Measurements from ENCODE around the gene PKD2.

Gene PKD2

DNA sequence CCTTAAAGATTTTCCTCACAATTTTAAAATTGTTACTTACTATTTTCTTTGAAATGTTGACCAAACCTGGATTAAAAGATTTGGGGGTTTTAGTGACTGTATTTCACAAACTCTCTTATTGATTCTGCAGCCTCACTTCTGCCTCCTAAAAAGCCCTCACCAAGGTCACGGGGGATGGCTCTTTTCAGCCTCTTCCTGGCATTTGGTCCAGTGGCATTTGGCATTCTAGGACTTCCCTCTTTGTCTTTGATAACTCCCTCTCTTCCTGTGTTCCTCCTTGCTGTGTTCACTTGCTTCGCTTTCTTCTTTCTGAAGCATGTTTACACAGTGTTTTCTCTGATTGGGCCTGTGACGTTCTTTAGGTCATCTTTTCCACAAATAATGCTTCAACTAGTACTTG is 21.5 kb downstream of the PKD2 start:
- no peak for DNase-seq

DNA sequence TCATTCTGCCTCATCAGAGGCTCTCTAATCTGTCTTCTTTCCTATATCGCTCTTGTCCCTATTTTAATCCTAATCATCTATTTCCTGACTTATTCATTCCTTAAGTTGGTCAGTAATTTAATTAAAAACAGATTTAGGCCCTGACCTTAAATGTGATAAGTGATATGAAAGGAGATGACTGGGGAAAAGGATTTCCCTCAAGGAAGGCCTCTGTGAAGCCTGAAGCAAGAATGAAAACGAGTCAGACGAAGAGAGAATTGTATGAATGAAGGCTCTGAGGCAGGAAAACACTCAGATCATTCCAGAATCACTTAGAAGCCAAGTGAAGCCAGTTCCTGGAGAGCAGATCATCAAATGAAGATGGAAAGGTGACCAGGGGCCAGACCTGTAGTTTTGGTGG is 22.1 kb downstream of the PKD2 start:
- no peak for DNase-seq

DNA sequence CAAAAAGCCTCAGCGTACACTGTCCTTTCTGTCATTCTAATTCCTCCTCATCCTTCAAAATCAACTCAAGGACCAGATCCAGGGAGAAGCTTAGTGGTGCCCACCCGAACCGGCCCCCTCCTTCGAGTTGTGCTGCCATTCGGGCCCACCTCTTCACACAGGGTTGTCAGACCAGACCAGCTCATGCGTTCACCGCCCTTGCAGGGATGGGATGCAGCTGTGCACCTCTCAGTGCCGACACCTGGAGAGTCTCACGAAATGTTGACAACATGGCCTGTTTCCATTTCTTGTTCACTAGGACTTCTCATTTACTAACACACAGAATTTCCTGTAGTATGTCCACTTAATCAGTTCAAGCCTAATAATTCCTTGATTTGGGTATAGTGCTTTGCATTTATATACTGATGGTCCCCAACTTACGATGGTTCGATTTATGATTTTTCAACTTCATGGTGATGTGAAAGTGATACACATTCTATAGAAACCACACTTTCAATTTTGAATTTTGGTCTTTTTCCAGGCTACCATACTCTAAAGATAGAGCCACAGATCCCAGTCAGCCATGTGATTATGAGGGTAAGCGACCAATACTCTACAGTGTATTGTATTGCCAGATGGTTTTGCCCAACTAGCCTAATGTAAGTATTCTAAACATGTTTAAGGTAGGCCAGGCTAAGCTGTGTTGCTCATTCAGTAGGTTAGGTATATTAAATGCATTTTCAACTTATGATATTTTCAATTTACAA is 23.3 kb downstream of the PKD2 start:
- DNase-seq: no peak

DNA sequence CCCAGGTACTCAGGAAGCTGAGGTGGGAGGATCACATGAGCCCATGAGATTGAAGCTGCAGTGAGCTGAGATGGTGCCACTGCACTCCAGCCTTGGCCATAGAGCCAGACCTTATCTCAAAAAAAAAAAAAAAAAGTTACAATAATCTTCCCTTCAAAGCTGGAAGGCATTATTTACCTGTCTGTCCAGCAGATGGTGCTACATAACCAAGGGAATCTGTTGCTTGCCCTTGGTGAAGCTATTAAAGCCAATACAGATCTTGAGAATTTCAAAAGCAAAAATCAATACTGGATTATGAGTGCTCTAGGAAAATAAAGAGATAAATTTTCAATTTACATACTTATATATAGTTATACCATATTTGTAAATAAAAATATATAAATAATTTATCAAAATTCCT is 25.9 kb downstream of the PKD2 start:
- DNase-seq: peak; percentile 41 to 53

DNA sequence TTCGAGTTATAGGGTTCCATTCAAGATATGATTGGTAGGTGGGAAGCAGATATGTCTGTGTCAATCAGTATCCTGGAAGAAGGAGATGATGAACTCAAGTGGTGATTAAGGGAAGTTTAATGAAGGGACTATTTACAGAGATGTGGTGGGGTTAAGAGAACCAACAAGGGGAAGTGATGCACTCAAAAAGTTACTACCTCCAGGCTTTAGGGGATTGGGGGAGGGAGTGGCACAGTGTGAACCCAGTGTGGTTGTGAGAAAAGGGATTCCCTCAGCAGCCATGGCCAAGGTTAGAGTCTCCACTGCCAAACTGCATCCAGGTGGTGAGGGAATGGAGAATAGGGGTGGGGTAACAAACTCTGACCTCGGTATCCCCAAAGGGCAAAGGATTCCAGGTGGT is 27.9 kb downstream of the PKD2 start:
- DNase-seq: no peak

DNA sequence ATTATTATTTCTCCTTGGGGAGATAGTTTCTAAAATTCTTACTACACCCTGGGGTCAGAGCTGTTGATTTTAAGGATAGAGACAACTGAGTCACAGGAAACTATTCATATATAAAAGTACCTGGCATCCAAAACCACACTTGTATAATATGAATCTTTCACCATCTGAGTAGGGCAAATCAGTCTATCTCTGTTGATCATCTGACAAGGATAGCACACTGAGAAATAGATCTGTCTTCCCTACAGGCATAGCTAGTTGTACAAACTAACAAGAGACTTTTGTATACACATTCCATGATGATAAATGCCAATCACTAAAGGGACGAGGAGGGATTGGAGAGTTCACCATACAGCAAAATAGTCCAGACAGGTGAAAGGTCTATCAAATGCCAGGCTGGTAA is 30.0 kb downstream of the PKD2 start:
- DNase-seq: no peak

DNA sequence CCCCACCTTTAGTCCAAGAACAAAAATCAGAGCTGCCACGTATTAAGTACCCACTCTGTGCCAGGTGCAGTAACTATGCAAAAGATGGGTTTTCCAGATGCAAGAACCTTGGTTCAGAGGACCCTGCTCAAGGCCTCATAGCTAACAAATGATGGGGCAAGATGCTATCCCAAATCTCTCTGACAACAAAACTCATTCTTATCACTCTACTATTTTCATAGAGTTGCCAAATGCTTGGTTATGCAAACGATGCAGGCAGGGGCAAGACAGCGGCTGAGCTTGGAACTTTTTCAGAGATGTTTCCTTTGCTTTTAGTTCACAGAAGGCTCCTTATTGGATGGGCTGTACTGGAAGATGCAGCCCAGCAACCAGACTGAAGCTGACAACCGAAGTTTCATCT is 30.5 kb downstream of the PKD2 start:
- DNase-seq: no peak

DNA sequence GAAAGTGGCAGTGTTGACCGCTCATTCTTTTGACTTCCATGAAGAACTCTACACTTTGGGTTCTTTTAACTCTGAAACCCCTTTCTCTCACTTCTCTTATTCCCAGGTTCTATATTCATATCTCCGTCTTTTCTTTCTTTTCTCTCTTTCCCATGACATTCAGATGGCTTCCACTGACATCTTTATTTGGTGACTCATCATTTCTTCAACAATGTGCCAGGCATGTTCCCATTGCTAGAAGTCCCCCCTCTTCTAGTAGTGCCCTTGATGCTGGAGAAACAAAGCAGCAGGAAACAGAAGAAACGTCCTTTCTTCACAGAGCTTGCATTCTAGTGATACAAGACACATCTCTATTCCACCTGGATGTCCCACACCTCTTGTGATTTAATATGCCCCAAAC is 33.3 kb downstream of the PKD2 start:
- DNase-seq: no peak

DNA sequence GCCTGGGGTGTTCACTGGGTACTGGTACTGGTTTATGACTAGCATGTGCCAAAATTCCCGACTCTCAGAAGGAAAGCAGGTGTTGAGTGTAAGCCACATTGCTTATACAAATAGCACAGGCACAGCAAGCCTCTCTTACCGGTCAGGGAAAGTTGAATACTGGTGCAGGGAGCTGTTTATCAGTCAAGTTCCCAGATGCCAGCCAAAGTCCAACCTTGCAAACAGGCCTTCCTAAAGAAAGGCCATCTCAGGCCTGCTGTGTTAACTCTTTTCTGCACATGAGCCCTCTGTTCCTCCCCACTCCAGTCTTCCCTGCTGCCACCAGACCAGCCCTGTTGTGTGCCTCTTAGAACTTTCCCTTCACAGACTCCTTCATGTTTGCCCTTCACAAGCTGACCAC is 34.2 kb downstream of the PKD2 start:
- no peak for DNase-seq

DNA sequence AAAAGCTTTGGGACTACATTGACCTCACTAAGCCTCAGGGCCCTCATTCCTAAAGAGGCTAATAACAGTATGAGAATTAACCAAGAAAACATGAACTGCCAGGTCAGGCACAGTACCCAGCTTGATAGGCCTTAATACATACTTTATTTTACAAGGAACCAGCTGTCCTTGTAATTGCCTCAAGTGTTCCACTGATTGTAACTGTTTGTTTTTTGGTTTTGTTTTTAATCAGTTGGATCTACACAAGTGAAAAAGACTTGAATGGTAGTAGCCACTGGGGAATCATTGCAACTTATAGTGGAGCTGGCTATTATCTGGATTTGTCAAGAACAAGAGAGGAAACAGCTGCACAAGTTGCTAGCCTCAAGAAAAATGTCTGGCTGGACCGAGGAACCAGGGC is 35.6 kb downstream of the PKD2 start:
- DNase-seq: no peak

DNA sequence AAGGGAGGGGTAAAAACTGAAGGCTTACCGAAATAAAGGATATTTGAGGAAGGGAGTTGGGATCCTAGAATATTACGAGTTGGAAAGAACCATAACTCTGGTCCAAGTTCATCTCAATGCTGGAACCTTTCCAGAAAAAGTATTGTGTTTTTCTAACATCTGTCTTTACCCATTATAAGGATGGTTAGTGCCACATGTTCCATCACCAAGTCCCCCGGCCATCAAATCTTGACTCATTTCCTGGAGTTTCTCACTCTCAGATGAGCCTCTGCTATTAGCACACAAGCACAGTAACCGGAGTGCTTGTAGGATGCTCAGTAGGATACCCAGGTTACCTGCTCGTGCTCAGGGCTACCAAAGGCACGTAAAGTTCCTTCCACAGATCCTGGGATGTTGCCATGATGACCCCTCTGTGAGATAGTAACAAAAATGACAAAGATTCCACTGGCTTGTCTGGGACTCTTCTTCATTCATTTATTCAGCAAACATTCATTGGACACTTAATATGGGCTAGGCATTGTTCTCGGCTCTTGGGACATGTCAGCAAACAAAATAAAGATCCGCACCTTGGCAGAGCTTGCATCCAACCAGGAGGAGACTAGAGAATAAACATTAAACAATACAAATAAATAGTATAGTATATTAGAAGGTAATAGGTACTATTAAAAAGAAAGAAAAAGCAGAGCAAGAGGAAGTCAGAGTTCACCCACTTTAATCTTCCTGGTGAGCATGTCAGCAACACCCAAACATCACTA is 36.3 kb downstream of the PKD2 start:
- DNase-seq: no peak

DNA sequence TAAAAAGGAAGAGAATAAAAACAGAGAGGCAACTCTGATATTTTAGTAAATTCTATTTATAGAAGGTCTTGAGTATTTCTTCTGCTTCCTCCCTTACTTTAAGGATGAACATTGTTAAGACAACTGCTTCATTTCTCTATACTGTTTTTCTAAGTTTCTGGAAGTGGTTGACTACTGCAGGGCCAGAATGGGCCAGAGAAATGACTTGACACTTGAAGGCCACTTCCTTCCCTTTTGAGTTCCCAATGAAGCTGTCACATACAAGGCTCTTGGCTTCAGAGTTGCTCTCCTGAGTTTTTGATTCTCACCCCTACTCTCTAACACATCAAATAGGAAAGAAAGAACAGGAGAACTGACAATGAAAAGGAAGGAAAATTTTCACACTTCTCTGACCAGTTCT is 37.6 kb downstream of the PKD2 start:
- DNase-seq: peak; percentile 21 to 48

DNA sequence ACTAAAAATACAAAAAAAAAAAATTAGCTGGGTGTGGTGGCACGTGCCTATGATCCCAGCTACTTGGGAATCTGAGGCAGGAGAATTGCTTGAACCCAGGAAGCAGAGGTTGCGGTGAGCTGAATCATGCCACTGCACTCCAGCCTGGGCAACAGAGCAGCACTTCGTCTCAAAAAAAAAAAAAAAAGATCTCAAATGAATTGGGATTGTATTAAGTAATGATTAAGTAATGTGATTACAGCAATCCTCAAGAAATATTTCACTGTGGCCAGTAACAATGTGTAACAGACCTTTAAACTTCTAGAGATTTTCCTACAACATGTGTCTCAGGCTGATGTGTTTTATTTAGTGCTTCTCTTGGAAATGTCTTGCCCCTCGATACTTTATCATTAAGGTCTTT is 46.8 kb downstream of the PKD2 start:
- DNase-seq: no peak

DNA sequence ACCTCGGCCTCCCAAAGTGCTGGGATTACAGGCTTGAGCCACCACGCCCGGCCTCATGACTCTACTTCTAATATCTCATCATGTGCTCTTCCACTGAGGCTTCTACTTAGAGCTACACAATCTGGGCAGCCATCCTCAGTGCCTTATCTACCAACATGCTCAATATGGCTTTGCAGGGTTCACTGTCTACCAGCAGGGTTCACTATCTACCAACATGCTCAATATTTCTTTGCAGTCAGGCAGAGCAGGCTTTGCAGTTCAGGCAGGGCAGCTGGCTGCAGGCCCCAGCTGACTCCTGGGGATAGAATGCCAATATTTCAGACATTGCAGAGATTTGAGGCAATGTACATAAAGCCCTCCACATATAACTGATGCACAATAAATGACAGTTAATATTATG is 47.5 kb downstream of the PKD2 start:
- DNase-seq: peak; percentile 42 to 51

DNA sequence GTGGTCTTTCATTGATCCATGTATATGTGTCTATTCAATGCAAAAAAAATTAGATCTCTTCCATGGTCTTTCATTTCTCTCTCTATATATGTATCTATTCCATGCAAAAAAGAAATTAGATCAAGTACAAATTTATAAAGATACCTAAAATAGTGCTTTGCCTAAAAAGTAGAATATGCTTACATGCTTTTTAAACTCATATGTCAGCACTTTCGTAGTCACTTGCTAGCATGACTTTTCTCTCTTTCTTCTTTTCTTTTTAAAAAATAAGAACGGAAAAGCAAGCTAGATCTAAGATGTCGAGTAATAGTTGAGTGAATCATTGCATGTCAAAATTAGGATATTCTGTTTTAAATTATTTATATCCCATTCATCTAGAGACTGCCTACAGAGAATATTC is 50.9 kb downstream of the PKD2 start:
- DNase-seq: no peak

DNA sequence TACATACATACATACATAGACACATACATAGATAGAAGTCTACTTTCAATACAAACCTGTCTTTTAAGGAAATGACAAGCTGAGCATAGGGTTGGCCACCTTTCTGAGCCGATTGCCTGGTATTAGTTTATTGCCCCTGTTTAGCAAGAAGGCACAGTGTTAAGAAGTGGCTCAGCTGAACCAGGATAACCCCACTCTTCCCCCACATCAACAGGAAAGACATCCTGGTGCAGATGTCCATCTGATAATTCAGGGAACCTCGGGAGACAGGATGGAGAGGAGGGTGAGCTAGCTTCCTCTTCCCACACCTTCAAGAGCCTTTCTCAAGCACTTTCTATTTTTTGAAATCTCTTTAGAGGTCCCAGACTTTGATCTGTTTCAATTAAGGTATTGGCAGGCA is 52.3 kb downstream of the PKD2 start:
- no peak for DNase-seq

DNA sequence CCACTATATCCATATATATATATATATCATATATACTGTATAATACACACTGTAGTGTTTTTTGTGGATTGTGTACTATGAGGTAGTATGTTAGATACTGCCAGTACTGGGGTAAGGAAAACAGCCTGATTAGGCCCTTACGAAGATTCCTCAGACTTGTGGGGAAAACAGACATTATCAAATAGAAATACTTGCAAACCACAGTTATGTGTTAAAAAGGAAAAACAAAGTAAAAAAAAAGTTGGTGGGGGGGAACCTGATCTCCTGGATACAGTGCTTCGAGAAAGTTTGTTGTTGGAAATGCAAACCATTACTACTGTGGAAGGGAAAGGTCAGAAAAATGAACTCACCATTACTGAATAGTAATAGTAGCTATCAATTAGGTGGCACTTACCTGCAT is 53.0 kb downstream of the PKD2 start:
- DNase-seq: no peak

DNA sequence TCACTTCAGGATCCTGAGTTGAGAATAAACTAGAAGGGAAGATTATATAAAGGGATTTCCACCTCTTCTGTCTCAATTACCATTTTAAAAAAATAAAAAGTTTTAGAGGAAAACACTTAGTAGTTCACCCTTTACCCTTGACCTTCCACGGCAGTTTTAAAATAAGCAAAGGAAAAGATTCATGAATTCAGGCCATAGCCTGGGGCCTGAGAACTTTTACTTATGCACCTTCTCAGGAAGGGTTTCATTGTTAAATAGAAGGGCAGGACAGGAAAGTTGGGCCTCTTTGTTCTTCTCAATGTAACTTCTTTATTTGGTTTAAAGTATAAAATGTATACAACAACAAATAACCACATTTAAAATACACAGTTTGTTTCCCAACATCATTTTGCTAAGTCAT is 54.9 kb downstream of the PKD2 start:
- no peak for DNase-seq

DNA sequence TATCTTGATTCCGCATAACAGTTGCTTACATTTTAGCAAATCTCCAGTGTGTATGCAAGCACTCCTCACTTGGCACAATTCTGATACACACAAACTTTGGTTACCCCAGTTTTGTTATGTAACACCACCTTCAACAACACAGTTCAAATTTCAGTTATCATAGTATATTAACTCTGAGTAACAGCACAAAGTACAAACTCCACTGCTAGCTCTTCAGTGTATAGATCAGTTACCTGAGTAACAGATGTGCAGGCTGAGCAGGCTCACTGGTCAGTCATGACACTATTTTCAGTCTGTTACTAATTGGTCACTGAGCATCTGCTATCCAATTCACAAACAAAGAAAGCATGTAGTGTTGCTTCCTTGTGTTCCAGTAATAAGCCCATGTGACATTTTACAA is 55.4 kb downstream of the PKD2 start:
- DNase-seq: no peak

DNA sequence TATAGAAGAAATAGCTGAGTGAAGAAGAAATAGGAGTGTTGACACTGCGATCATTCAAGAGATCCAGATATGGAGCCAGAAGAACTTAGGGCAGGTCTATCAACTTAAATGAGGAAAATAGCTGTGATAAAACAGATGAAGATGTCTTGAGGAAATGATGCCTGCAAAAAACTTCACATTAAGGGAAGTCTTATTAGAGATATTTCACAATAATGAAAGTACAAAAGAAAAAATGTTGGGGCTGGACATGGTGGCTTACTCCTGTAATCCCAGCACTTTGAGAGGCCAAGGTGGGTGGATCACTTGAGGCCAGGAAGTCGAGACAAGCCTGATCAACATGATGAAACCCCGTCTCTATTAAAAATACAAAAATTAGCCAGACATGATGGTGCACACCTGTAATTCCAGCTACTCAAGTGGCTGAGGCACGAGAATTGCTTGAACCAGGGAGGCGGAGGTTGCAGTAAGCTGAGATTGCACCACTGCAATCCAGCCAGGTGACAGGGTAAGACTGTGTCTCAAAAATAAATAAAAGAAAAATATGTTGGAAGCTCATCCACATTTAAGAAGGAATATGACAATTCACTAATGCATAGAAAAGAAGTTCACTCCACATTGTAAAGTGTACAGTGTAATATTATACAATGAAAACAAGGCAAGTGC is 56.3 kb downstream of the PKD2 start:
- DNase-seq: no peak

DNA sequence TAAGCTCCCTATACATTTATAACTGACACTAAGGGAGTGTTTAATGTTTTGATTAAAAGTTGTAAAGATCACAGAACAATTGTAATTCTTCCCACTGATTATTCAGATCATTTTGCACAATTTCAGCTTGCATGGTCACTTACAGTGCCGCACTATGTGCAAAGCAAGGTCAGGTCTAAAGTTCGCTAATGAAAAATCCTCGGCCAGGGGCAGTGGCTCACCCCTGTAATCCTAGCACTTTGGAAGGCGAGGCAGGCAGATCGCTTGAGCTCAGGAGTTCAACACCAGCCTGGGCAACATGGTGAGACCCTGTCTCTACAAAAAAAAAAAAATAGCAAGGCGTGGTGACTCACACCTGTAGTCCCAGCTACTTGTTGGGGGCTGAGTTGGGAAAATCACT is 57.0 kb downstream of the PKD2 start:
- DNase-seq: no peak

DNA sequence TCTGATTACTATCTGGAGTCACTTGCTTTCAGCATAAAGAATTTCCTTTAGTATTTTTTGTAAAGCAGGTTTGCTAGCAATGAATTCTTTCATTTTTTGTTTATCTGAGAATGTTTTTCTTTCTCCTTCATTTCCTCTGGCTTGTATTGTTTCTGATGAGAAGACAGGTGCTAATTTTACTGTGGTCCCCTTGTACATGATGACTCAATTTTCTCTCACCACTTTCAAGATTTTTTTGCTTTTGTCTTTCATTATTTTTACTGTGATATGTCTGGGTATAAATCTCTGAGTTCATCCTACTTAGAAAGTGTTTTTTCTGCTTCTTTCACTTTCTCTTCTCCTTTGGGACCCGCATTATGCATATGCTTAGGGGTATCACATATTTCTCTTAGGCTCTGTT is 62.6 kb downstream of the PKD2 start:
- DNase-seq: no peak

DNA sequence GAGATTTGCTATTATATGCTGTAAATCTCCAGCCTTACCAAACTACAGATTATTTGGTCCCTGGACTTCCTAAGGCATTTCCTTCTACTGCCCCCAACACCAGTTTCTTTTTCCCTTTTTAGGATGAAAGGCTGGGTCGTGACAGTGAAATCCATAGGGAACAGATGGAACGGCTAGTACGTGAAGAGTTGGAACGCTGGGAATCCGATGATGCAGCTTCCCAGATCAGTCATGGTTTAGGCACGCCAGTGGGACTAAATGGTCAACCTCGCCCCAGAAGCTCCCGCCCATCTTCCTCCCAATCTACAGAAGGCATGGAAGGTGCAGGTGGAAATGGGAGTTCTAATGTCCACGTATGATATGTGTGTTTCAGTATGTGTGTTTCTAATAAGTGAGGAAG is 67.9 kb downstream of the PKD2 start:
- DNase-seq: no peak

DNA sequence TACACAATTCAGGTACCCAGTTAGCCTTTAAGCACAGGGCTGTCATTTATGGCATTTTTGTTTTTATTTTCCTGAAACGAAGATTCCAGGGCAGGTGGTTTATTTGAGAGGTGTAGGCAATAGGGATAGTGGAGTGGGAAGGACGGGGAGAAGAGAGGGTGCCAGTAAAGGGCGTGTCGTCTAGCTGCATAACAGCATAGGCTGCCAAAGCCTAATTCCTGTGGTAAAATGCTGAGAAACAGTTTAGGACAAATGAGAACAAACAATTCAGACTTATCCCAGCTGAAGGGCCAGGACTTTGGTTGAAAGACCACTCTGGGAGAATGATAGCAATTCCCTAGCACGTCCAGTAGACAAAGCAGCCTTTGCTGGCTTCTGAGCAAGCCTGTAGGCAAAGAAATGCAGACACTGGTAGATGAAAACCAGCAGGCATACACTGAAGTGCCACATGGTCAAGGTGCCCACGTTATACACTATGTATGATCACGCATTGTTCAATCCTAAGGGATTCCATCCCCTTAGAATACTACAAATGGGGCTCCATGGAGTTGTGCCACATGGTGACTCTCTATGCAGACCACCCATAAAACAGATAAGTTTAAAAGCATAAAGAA is 70.6 kb downstream of the PKD2 start:
- no peak for DNase-seq

Data from AML-193 (cell line).